ENCODE results near the gene APCS. TPM values are rescaled to one million over a fixed set of nuclear protein-coding genes. Genes with fewer than 3 reads are reported as not detected.

APCS gene
- total RNA-seq, 1 experiment from 2014 or later = not detected

Other genes starting within 250 kb of the APCS start
- gene OR10J4, start 155.6 kb upstream of the APCS start, total RNA-seq (2014; rRNA removed; shearing (Covaris generic)) = not detected in 2 replicates
- gene OR10J1, start 148.1 kb upstream of the APCS start, total RNA-seq (2014; rRNA removed; shearing (Covaris generic)) = not detected in 2 replicates
- gene OR10J5, start 51.8 kb upstream of the APCS start, total RNA-seq (2014; rRNA removed; shearing (Covaris generic)) = not detected in 2 replicates
- not detected in 2 replicates for gene CRP, start 126.8 kb downstream of the APCS start, total RNA-seq (2014; rRNA removed; shearing (Covaris generic))
- not detected in 2 replicates for gene DUSP23, start 193.1 kb downstream of the APCS start, total RNA-seq (2014; rRNA removed; shearing (Covaris generic))
- 0.33 and 1.5 TPM in 2 replicates for gene FCRL6, start 214.5 kb downstream of the APCS start, total RNA-seq (2014; rRNA removed; shearing (Covaris generic))
- 0.40 TPM in 1 of 2 replicates, not detected in the other for gene SLAMF8, start 239.0 kb downstream of the APCS start, total RNA-seq (2014; rRNA removed; shearing (Covaris generic))